ENCODE measurements around the gene RAD52.

Gene RAD52

DNA sequence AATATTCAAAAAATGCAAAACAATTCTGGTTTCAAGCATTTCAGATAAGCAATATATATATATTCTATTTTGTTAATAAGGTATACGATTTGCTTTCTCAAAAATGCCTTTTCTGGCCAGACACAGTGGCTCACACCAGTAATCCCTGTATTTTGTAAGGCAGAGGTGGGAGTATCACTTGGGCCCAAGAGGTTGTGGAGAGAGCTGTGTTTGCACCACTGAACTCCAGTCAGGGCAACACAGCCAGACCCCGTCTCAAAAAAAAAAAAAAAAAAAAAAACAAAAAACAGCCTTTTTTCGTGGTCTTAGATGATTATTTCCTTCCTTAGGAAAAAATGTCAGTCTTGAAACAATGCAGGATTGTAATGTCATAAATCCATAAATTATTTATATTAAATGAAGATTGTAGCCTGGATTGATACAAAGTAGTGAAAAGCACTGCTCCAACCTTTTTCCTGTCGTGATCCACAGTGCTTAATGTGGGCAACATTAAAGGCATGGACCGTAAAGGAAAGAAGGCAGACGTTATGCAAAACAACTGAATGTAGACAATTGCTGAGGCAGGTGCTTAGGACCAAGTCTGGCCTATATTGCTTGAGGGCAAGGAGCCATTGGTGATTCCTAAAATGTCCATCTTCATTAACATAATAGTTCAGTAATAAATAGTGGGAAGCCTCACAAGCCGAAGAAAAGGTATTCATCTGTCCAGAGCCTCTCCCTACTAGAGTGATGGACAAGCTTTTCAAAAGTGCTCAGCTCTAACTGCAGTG, 36.8 kb downstream of the RAD52 start:
- no peak for DNase-seq

DNA sequence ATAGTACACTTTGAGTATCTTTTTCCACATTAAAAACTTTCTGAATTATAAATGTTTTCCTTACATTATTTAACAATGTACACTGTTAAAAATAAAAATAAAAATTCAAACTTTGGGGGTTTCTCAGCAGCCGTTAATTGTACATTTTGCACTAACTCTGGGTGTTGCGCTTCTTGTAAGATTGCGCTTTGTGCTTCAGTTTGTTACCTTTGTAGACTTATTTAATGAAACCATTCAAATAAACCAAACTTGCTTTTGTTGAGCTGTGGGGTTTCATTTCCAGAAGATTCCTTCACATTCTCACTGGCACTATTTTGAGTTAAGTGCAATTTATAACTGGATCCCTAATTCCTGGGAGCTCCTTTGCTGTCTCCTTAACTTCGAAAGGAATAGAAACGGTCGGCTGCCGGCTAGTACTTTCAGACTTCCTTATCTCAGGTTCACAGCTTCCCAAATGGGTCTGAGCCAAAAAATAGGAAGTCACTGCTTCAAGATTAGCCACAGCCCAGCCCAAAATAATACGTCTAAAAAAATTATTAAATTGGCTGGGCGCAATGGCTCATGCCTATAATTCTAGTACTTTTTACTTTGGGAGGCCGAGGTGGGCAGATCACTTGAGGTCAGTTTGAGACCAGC, 38.2 kb downstream of the RAD52 start:
- DNase-seq, result no peak

DNA sequence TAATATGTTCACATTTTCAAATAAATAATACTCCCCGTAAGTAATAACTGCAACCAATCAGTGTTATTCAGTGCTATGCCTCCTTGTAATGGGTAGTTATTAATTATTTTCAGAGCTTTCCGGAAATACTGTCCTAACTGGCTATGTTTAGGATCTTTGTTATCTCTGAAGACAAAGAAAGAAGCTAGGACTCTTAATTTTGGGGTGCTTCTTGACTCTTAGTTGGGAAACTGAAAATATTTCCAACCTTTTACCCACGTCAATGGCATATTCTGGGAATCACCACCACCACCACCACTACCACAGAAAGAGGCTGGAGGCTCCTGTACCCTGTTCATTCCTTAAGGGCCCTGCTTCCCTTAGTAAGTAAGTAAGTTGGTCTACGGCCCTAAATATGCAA, 39.1 kb downstream of the RAD52 start:
- no peak for DNase-seq

DNA sequence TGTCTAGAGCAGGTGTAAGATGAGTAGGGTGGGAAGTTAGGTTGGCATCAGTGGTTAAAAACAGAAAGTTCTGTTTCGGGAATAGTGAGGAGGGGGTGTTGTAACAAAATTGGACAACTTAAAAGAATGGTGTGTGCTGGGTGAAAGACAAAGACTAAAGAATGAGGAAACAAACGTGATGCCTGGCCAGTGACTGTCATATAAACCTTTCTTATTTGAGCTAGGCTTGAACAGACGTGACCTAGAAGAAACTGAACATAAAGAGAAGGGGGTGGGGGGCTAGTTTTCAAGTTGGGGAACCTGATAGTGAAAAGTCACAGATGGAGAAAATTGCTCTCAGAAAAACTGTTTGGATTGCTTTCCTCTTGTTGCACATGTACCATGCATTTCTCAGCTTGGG, 39.6 kb downstream of the RAD52 start:
- no peak for DNase-seq

DNA sequence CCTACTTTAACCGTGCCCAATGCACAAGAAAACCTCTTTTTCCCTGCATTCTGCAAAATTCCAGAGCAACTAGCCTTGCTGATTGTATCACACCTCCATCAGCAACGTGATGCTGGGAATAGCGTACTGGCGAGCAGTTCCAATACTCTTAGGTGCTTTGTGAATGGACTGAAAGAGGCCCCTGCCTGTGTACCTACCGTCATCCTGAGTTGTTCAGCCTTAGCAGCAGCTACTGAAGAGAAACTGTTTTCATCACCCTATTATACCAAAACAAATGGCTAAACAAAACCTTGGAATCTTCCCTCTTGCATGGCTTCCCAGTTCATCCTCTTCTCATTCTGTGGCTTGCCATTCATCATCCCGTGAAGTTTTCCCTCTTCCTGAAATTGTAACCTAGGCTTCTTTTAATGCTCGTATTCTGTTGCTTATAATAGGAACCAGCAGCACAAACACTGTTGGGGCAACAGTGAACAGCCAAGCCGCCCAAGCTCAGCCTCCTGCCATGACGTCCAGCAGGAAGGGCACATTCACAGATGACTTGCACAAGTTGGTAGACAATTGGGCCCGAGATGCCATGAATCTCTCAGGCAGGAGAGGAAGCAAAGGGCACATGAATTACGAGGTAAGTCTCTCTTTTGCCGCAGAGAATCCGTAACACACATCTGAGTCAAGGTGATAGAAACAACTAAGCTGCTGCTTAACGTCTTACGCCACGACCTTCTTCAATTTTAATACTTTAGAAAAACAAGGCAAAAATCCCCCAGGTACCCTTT, 41.9 kb downstream of the RAD52 start:
- DNase-seq, result no peak

DNA sequence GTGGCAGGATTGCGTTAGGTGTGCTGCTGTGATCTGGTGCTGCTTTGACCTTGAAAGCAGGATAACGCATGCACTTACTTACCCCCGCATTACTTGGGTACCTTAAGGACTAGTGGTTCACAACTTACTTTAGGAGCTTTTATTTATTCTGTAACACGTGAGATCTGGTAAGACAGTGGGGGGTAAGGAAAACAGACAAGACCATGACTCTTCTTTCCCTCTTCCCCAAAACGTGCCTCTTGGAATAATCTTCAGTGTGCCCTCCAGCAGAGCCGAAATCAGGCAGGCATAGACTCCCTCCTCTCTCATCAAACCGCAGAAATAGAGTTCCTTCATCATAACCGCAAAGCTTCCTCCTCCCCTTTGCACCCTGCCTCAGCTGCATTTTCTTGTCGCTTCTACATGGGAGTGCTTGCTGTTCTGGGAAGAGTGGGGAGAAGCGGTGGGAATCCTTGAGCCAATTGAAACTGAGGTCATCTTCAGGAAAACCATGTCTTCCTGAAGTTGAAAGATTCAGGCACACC, 43.4 kb downstream of the RAD52 start:
- no peak for DNase-seq

DNA sequence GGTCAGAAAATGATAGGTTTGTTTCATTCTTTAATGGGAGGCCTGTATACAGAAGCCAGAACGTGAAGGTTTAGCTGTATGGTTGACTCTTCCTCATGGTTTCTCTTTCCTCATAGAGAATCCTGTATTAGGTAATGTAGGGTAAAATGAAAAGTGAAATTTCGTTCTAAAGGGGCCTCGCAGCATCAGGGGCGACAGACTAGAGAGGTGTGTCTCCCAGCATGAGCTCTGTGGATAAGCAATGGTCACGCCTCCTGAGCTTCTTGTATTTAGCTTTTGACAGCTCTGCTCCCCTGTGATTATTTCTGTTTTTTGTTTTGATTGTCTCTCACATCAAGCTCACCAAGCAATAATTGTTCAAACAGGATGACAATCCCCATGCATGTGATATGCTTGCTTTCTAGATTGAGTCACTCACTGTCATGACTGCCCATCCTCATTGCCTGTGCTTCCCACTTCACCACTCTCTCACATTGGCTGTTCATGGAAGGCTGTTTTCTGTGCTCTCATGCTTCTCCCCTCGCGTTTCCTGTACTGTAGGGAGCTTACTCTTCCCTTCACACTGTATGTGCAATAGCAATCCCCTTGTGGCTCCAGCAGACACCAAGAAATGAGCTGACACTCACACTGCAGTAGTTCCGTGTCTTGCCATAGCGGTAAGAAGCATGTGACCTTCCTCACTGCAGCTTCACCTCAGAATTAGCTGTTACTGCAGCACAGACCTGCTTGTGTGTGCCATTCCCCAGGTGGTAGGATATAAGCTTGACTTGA, 44.0 kb downstream of the RAD52 start:
- no peak for DNase-seq

DNA sequence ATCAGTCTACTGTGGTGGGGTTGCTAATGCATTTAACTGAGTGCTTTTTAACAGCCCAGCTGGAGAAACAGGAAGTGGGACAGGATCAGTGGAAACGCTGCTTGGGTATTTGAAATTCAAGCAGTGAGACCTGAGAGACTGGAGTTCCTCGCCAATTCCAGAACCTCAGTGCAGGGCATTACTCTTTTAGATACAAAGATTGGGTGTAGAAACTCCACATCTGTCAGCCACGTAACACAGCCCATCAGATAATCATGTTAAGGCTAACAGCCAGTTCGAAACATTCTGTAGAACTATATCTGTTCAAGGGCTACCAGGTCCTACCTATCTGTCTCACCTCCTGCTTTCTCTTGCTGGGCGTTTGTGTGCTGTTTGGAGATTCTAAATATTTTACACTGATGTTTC, 45.5 kb downstream of the RAD52 start:
- no peak for DNase-seq

DNA sequence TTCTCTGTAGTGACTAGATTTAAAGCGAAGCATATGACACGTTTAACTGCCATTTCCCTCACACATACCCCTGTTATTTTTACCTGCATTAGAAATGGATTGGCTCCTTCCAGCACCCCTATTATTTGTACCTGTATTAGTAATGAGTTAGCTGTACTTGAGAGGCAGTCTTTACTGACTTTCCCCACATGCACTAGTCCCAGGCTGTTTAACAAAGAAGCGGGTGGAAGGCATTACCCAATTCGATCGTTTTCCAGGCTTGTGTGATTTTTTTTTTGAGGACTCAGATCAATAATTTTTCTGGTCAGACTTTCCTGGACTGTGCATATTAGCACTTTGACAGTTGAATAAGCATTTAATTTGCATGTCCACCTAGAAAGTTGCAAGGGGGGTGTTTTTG, 46.4 kb downstream of the RAD52 start:
- DNase-seq, result no peak

DNA sequence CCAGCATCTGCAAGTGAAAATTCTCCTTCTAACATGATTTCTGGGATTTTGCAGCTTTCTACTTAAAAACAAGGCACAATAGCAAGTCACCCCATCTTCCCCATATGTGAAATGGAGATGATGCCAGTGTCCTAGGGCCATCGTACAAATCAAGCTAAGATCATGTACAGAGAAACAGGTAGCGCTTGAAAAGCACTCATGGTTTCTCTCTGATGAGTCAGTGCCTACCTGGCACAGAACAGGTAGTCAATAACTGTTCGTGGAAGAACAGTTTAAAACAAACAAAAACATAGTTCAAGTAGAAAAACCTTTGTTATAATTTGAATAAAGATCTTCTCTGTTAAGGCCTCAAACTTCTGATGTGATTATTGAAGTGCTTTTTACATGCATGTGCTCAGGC, 46.9 kb downstream of the RAD52 start:
- DNase-seq, result no peak

DNA sequence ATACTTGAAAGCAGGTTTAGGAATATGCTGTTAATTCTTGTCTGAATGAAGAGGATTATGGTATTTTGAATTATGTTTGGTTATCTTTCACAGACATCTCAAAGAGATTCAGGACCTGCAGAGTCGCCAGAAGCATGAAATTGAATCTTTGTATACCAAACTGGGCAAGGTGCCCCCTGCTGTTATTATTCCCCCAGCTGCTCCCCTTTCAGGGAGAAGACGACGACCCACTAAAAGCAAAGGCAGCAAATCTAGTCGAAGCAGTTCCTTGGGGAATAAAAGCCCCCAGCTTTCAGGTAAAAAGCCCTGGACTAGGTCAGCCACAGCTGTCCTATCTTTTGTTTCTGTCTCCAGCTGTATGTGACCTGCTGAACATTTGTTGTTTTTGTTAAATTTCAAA, 52.1 kb downstream of the RAD52 start:
- no peak for DNase-seq

DNA sequence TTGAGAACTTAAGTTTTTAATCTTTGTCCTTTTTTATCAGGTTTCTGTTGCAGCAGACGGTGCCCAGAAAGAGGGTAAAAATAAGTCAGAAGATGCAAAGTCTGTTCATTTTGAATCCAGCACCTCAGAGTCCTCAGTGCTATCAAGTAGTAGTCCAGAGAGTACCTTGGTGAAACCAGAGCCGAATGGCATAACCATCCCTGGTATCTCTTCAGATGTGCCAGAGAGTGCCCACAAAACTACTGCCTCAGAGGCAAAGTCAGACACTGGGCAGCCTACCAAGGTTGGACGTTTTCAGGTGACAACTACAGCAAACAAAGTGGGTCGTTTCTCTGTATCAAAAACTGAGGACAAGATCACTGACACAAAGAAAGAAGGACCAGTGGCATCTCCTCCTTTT, 53.5 kb downstream of the RAD52 start:
- DNase-seq, result no peak

DNA sequence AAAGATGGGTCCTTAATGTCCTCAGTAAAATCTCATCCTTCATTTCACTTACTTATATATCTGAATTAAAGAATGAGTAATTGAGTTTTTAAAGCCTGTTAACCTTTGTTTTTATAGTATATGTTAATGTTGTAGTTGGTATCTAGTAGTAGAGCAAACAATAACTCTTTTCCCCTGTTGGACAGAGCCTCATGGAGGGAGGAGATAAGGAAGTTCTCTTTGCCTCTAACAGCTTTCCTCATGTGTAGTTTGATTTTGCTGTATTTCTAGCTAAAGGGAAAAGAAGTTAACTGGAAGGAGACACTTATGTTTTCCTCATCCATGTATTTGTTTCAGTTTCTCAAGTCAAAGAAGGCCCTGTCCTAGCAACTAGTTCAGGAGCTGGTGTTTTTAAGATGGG, 55.3 kb downstream of the RAD52 start:
- DNase-seq, result no peak

DNA sequence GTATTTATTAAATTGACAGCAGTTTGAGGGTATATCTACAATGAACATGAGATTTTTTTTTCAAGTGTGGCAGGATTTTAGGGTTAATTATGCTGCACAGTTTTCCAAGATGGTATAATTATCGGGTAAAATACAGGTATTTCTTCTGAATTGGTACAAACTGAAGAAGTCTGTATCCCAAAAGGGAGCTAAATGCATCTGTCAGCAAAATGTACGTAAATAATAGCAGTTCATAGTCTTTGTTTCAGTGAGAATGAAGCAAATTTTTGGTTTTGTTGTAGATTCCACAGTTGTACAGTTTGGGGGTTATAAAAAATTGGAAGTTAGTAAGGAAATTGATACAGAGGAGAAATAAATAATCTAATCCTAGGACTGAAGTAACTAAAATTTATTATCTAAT, 63.3 kb downstream of the RAD52 start:
- no peak for DNase-seq

DNA sequence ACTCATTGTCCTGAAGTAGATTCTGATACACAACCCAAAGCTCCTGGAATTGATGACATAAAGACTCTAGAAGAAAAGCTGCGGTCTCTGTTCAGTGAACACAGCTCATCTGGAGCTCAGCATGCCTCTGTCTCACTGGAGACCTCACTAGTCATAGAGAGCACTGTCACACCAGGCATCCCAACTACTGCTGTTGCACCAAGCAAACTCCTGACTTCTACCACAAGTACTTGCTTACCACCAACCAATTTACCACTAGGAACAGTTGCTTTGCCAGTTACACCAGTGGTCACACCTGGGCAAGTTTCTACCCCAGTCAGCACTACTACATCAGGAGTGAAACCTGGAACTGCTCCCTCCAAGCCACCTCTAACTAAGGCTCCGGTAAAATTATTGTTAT, 63.8 kb downstream of the RAD52 start:
- DNase-seq, result no peak

DNA sequence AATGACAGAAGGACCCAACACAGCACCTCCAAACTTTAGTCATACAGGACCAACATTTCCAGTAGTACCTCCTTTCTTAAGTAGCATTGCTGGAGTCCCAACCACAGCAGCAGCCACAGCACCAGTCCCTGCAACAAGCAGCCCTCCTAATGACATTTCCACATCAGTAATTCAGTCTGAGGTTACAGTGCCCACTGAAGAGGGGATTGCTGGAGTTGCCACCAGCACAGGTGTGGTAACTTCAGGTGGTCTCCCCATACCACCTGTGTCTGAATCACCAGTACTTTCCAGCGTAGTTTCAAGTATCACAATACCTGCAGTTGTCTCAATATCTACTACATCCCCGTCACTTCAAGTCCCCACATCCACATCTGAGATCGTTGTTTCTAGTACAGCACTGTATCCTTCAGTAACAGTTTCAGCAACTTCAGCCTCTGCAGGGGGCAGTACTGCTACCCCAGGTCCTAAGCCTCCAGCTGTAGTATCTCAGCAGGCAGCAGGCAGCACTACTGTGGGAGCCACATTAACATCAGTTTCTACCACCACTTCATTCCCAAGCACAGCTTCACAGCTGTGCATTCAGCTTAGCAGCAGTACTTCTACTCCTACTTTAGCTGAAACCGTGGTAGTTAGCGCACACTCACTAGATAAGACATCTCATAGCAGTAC, 64.6 kb downstream of the RAD52 start:
- DNase-seq, result no peak

DNA sequence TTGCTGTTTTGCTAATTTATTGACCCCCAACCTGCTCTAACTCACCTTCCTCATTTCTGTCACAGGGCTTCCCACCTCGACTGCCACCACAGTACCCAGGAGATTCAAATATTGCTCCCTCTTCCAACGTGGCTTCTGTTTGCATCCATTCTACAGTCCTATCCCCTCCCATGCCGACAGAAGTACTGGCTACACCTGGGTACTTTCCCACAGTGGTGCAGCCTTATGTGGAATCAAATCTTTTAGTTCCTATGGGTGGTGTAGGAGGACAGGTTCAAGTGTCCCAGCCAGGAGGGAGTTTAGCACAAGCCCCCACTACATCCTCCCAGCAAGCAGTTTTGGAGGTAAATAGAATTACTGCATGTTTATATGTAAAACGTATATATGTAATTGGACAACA, 68.8 kb downstream of the RAD52 start:
- DNase-seq, result no peak

DNA sequence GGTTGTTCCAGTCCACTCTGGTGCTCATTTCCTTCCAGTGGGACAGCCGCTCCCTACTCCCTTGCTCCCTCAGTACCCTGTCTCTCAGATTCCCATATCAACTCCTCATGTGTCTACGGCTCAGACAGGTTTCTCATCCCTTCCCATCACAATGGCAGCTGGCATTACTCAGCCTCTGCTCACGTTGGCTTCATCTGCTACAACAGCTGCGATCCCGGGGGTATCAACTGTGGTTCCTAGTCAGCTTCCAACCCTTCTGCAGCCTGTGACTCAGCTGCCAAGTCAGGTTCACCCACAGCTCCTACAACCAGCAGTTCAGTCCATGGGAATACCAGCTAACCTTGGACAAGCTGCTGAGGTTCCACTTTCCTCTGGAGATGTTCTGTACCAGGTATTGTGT, 69.9 kb downstream of the RAD52 start:
- DNase-seq, result peak; percentile 42

DNA sequence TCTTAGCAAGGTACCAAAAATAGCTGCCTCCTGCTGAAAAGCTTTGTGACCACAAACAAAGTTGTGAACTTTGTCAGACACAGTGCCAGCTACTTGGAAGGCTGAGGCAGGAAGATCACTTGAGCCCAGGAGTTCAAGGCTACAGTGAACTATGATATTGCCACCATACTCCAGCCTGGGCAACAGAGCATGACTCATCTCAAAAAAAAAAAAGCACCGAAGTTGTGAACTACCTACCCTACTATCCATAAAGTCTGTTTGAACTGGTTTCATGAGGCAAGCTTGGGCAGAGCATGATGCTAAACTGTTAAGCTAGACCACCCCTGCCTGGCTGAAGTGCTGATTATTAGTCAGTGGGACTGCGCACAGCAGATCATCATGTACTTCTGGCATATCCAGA, 75.5 kb downstream of the RAD52 start:
- DNase-seq, result no peak

DNA sequence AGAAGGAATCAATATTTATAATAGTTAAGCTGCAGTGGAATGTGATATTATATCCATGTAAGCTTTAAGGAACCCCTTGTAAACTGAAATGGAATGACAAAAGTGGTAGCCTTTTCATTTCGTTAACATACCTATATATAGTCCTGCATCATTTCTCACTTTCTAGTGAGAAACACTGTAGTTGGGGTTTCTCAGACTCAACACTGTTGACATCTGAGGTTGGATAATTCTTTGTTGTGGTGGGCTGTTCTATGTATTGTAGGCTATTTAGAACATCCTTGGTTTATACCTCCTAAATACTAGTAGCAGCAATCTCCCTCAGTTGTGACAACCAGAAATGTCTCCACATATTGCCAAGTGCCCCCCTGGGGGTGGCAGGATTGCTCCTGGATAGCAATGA, 79.1 kb downstream of the RAD52 start:
- no peak for DNase-seq

DNA sequence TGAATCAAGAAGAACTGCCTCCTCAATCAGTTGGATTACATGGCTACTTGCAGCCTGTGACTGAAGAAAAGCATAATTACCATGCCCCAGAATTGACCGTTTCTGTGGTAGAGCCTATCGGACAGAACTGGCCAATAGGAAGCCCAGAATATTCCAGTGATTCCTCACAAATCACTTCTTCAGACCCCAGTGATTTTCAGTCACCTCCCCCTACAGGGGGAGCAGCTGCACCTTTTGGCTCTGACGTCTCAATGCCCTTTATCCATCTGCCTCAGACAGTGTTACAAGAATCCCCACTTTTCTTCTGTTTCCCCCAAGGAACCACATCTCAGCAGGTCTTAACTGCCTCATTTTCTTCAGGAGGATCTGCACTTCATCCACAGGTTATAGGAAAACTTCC, 80.8 kb downstream of the RAD52 start:
- no peak for DNase-seq

DNA sequence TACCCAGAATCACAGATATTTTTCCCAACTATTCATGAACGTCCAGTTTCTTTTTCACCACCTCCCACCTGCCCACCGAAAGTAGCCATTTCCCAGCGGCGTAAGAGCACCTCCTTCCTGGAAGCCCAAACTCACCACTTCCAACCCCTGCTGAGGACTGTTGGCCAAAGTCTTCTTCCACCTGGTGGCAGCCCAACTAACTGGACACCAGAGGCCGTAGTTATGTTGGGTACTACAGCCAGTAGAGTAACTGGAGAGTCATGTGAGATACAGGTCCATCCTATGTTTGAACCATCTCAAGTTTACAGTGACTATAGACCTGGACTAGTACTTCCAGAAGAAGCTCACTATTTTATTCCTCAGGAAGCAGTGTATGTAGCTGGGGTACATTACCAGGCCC, 81.6 kb downstream of the RAD52 start:
- DNase-seq, result no peak

DNA sequence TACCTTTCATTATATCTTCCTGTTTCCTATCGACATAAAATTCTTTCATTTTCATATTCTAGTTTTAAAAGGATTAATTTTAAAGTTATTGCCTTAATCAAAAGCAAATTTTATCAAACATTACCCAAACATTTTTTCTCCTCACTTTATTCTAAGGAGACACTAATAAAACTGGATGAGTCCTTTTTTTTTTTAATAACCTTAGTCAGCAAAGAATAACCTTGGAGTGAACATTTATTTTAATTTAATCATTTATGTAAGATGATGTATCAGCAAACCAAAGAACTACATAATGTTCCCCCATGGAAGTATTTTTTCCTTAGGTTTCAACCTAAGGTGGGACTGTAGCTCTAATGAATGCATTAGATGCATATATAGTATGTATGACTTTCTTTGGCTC, 83.9 kb downstream of the RAD52 start:
- no peak for DNase-seq

Measured in fibroblast of upper back skin (primary cell).